Spleen (tissue), 11 donors: ENCODE measurements around the gene NXPE3. TPM values are rescaled to one million over a fixed set of nuclear protein-coding genes. Genes with fewer than 3 reads are reported as not detected.
"Not testable (repeated sequence)": the region's sequence is repeated elsewhere in the genome, so short reads cannot be mapped to it uniquely, and the experiment has no call there.

Experiments used
- DNase-seq: peaks from one replicate; pipeline ENCODE4 v3.0.0-alpha.2; 2020
- H3K27ac ChIP-seq, 8 donors: fragments of 200-600 bp; sonication (generic) in 7 of 8; 1 replicate in 4 of 8; 2 replicates in 4 of 8; pipeline versions ENCODE4 v1.5.0 to v1.8.0; 2016 to 2021; ENCODE audit warnings: inconsistent platforms in 4 of 8, mild to moderate bottlenecking in 4 of 8, moderate library complexity in 1 of 8
- H3K27me3 ChIP-seq, 7 donors: fragments of 200-600 bp; sonication (generic) in 6 of 7; replicated peaks in 1 of 7; 1 replicate in 4 of 7; 2 replicates in 3 of 7; pipeline versions ENCODE4 v1.5.0 to v1.8.0; 2016 to 2021; ENCODE audit warnings: inconsistent platforms in 3 of 7, mild to moderate bottlenecking in 1 of 7
- H3K36me3 ChIP-seq, 6 donors: fragments of 200-600 bp; sonication (generic) in 5 of 6; 1 replicate in 4 of 6; 2 replicates in 2 of 6; pipeline versions ENCODE4 v1.5.0 to v1.8.0; 2016 to 2021; ENCODE audit warnings: inconsistent platforms in 2 of 6
- H3K4me1 ChIP-seq, 6 donors: fragments of 200-600 bp; sonication (generic) in 5 of 6; 1 replicate in 3 of 6; 2 replicates in 3 of 6; pipeline versions ENCODE4 v1.5.0 to v1.8.0; 2016 to 2021; ENCODE audit warnings: inconsistent platforms in 3 of 6
- H3K4me3 ChIP-seq, 8 donors: fragments of 200-600 bp; sonication (generic) in 7 of 8; 1 replicate in 4 of 8; 2 replicates in 4 of 8; pipeline versions ENCODE4 v1.5.0 to v1.8.0; 2016 to 2021; ENCODE audit warnings: inconsistent platforms in 4 of 8, mild to moderate bottlenecking in 4 of 8, moderate library complexity in 2 of 8
- H3K9me3 ChIP-seq, 8 donors: fragments of 200-600 bp; sonication (generic) in 7 of 8; 1 replicate in 4 of 8; 2 replicates in 4 of 8; pipeline versions ENCODE4 v1.5.0 to v1.8.0; 2016 to 2021; ENCODE audit warnings: inconsistent platforms in 4 of 8
- CTCF ChIP-seq, 11 experiments: fragments of 200-600 bp in 7 of 11; fragments of 450-650 bp in 4 of 11; sonication (generic) in 4 of 11; IDR thresholded peaks in 8 of 11; conservative IDR thresholded peaks in 3 of 11; 1 replicate in 7 of 11; 2 replicates in 4 of 11; pipeline versions ENCODE4 v1.4.0 to v1.8.0; 2016 to 2021; ENCODE audit warnings: antibody characterized with exemption in 11 of 11, inconsistent platforms in 4 of 11, mild to moderate bottlenecking in 1 of 11
- POLR2A ChIP-seq, 3 donors: fragments of 450-650 bp; IDR thresholded peaks; one replicate each; pipeline ENCODE4 v1.5.1; 2017; ENCODE audit warnings: antibody characterized with exemption in 3 of 3, mild to moderate bottlenecking in 1 of 3
- POLR2AphosphoS5 ChIP-seq, 3 donors: sonication (generic); formaldehyde crosslinking; IDR thresholded peaks; one replicate each; pipeline ENCODE4 v1.5.1; 2017; ENCODE audit warnings: antibody characterized with exemption in 3 of 3
- WGBS, 5 donors: extraction: QIAGEN DNeasy Blood & Tissue Kit in 3 of 5; methylation state at CpG; one replicate each; pipeline versions ENCODE4 v1.1.5 to v1.1.7; 2013 to 2018; 5-methylcytosine and 5-hydroxymethylcytosine counted together
- intact Hi-C: fragments of 100-400 bp; cut with DNase I; formaldehyde crosslinking; loops from one replicate; pipeline ENCODE4 v1.15.0; 2023; ENCODE audit warnings: low total_unique reads
- polyA plus RNA-seq, 3 donors: library from polyadenylated mRNA; stranded (reverse); fragments of 200-250 nt; gene quantifications; one replicate each; pipeline ENCODE4 v1.2.1, GENCODE V29; 2013
- total RNA-seq, 7 donors: library from RNA; depleted of rRNA in 3 of 7; stranded (reverse); fragments of >200 nt in 3 of 7; fragmentation: NEBNext Ultra II Directional in 4 of 7; extraction: Animal tissue kit (Norgen Biotek cat#: 25700) in 4 of 7; gene quantifications; one replicate each; pipeline versions ENCODE4 v1.1.0 to v1.2.1, GENCODE V29; 2016 to 2021
- donor health status: healthy with polysubstance abuse.
- donor health status: DM: no; HTN: no; CAD: no; lungs with moderate emphysema.
- donor health status: DM: no; HTN: no; CAD: no.
- donor health status: Bipolar disorder and iron deficiency.
- donor health status: healthy.
- donor health status: DM: no; HTN: no; CAD: no.
- donor health status: DM: yes; HTN: yes; CAD: no.

NXPE3 gene
- total and polyA plus RNA-seq, 10 donors, result 6.9 to 39.1 (median 25.5) TPM

GRCh38 chr3:101732240-101732641 lies 46.8 kb upstream of the NXPE3 start:
- H3K36me3 ChIP-seq, result peaks cover 10 to 100% (median 61%) of the 10 kb centered on the region in 6 donors
- H3K27ac ChIP-seq, result no peak overlapping the region
- H3K4me1 ChIP-seq, result peaks cover 0 to 3% (median 0%) of the 10 kb centered on the region in 6 donors
- intact Hi-C loops, result no loop called here
- WGBS, 5 donors, result 97 to 100% (median 99%) methylated on average over 4 of the region's 4 CpGs
- no peaks in the 10 kb centered on the region for H3K27me3 ChIP-seq
- no peak for TF ChIP-seq POLR2A (IDR thresholded peaks at IDR 0.05)
- no peak for TF ChIP-seq POLR2AphosphoS5 (IDR thresholded peaks at IDR 0.05)
- no peak for TF ChIP-seq CTCF (IDR thresholded peaks at IDR 0.05 in 8 of 11, conservative IDR thresholded peaks at IDR 0.05 in 3 of 11)
- no peaks in the 10 kb centered on the region for H3K9me3 ChIP-seq
- no peak overlapping the region for H3K4me3 ChIP-seq
- no peak for DNase-seq

DNA sequence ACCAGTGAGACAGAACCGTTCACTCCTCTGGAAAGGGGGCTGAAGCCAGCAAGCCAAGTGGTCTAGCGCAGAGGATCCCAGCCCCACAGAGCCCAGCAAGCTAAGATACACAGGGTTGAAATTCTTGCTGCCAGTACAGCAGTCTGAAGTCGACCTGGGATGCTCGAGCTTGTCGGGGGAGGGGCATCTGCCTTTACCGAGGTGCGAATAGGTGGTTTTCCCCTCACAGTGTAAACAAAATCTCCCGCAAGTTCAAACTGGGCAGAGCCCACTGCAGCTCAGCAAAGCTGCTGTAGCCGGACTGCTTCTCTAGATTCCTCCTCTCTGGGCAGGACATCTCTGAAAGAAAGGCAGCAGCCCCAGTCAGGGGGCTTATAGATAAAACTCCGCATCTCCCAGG lies 43.2 kb upstream of the NXPE3 start:
- Histone ChIP-seq H3K4me3 (no peak overlapping the region), H3K36me3 (peaks cover 7 to 66% (median 48%) of the 10 kb centered on the region in 6 donors), H3K27ac (no peak overlapping the region), H3K4me1 (no peaks in the 10 kb centered on the region), H3K27me3 (no peaks in the 10 kb centered on the region), H3K9me3 (no peaks in the 10 kb centered on the region)
- WGBS, 5 donors, result 94 to 99% (median 96%) methylated on average over 8 to 10 of the region's 10 CpGs
- TF ChIP-seq POLR2AphosphoS5 (IDR thresholded peaks at IDR 0.05) (no peak), CTCF (IDR thresholded peaks at IDR 0.05 in 8 of 11, conservative IDR thresholded peaks at IDR 0.05 in 3 of 11) (no peak), POLR2A (IDR thresholded peaks at IDR 0.05) (no peak)
- intact Hi-C loops, result no loop called here
- DNase-seq, result no peak

- H3K27ac ChIP-seq, H3K4me1 ChIP-seq, intact Hi-C loops, H3K27me3 ChIP-seq, DNase-seq, H3K4me3 ChIP-seq, H3K9me3 ChIP-seq: not testable (repeated sequence)
- peaks cover 0 to 15% (median 0%) of the 10 kb centered on the region in 6 donors for H3K36me3 ChIP-seq
- 63 to 92% (median 79%) methylated on average over 3 of the region's 3 CpGs for WGBS, 5 donors
Observed at GRCh38 chr3:101741914-101742313, 37.1 kb upstream of the NXPE3 start.

- Histone ChIP-seq H3K4me3 (no peak overlapping the region), H3K4me1 (no peaks in the 10 kb centered on the region), H3K27me3 (no peaks in the 10 kb centered on the region), H3K36me3 (peaks cover 0 to 16% (median 0%) of the 10 kb centered on the region in 6 donors), H3K9me3 (peaks cover 0 to 5% (median 0%) of the 10 kb centered on the region in 8 donors), H3K27ac (no peak overlapping the region)
- TF ChIP-seq POLR2A (IDR thresholded peaks at IDR 0.05) (no peak), CTCF (IDR thresholded peaks at IDR 0.05 in 8 of 11, conservative IDR thresholded peaks at IDR 0.05 in 3 of 11) (no peak), POLR2AphosphoS5 (IDR thresholded peaks at IDR 0.05) (no peak)
- WGBS, 5 donors, result 37 to 100% (median 53%) methylated on average over 1 of the region's 1 CpG
- DNase-seq, result no peak
- intact Hi-C loops, result no loop called here
Observed at GRCh38 chr3:101744811-101745210, 34.2 kb upstream of the NXPE3 start.

- H3K27ac ChIP-seq, H3K4me1 ChIP-seq, DNase-seq, intact Hi-C loops, H3K9me3 ChIP-seq, H3K27me3 ChIP-seq, H3K4me3 ChIP-seq: not testable (repeated sequence)
- 88 to 100% (median 100%) methylated on average over 1 of the region's 1 CpG; no CpG with 5 or more reads in 1 of the 5 donors for WGBS, 5 donors
- H3K36me3 ChIP-seq, result peaks cover 0 to 16% (median 0%) of the 10 kb centered on the region in 6 donors
Observed at GRCh38 chr3:101745934-101746333, 33.1 kb upstream of the NXPE3 start.

- H3K4me1 ChIP-seq, H3K4me3 ChIP-seq, H3K27me3 ChIP-seq, intact Hi-C loops, H3K27ac ChIP-seq: not testable (repeated sequence)
- WGBS, 5 donors, result 86 to 96% (median 91%) methylated on average over 10 to 22 of the region's 23 CpGs
- H3K9me3 ChIP-seq, result peaks cover 0 to 16% (median 2%) of the 10 kb centered on the region in 8 donors
- peaks cover 0 to 61% (median 33%) of the 10 kb centered on the region in 6 donors for H3K36me3 ChIP-seq
- peak; percentile 56 for DNase-seq
Observed at GRCh38 chr3:101753386-101754113, 25.5 kb upstream of the NXPE3 start.
